HepG2 (cell line): ENCODE results near the gene SRP68. TPM values are rescaled to one million over a fixed set of nuclear protein-coding genes. Genes with fewer than 3 reads are reported as not detected.

Experiments used
- AGO1 ChIP-seq: fragments of 200-400 bp; formaldehyde crosslinking; IDR thresholded peaks from 2 replicates; pipeline ENCODE4 v1.6.1; 2017; ENCODE audit warnings: mild to moderate bottlenecking, low read depth, low read length, moderate library complexity; ENCODE audit not compliant: poor library complexity, severe bottlenecking
- FLYWCH1 ChIP-seq: sonication (generic); formaldehyde crosslinking; IDR thresholded peaks from 2 replicates; pipeline ENCODE4 v1.8.1; 2023; ENCODE audit warnings: mild to moderate bottlenecking, missing genetic modification reagents
- KMT2B ChIP-seq: IDR thresholded peaks from 2 replicates; pipeline ENCODE4 v1.6.1; 2016; ENCODE audit warnings: missing genetic modification reagents, missing compliant biosample characterization
- STAT5B ChIP-seq: sonication (generic); formaldehyde crosslinking; IDR thresholded peaks from 2 replicates; pipeline ENCODE4 v1.4.0; 2020; ENCODE audit warnings: missing genetic modification reagents
- ZFAT ChIP-seq: sonication (generic); formaldehyde crosslinking; conservative IDR thresholded peaks from 2 replicates; pipeline ENCODE4 v1.8.1; 2023; ENCODE audit warnings: missing genetic modification reagents, inconsistent platforms
- ZNF549 ChIP-seq: sonication (generic); formaldehyde crosslinking; IDR thresholded peaks from 2 replicates; pipeline ENCODE4 v1.5.0; 2020; ENCODE audit warnings: missing genetic modification reagents
- ZNF678 ChIP-seq: sonication (generic); formaldehyde crosslinking; IDR thresholded peaks from 2 replicates; pipeline ENCODE4 v1.4.0; 2020; ENCODE audit warnings: mild to moderate bottlenecking, missing genetic modification reagents
- polyA plus RNA-seq, 8 experiments: library from polyadenylated mRNA; depleted of rRNA in 3 of 8; stranded (reverse) in 7 of 8; unstranded in 1 of 8; fragments of >200 nt; fragmentation: Illumina TruSeq in 4 of 8; extraction: Trizol in 4 of 8; gene quantifications; 2 replicates each; pipeline versions ENCODE4 v1.2.1 to v1.2.3, GENCODE V29; 2011 to 2016; ENCODE audit warnings: low read depth in 4 of 8, missing spikeins in 1 of 8, mixed read lengths in 1 of 8; ENCODE audit not compliant: insufficient read depth in 1 of 8
- total RNA-seq, 5 experiments: library from RNA; depleted of rRNA; stranded (reverse); fragments of >200 nt; fragmentation: Illumina TruSeq; extraction: Trizol; gene quantifications; 2 replicates each; pipeline ENCODE4 v1.2.3, GENCODE V29; 2016; ENCODE audit warnings: low read depth in 1 of 5
- TF ChIP-seq, protein P1 (sequence below): sonication (generic); formaldehyde crosslinking; IDR thresholded peaks from 2 replicates; pipeline ENCODE4 v1.4.0; 2020; ENCODE audit warnings: missing genetic modification reagents, borderline replicate concordance
- TF ChIP-seq, protein P2 (sequence below): sonication (generic); formaldehyde crosslinking; IDR thresholded peaks from 2 replicates; pipeline ENCODE4 v1.8.1; 2023; ENCODE audit warnings: missing genetic modification reagents, inconsistent platforms, borderline replicate concordance
- TF ChIP-seq, protein P3 (sequence below): sonication (generic); formaldehyde crosslinking; IDR thresholded peaks from 2 replicates; pipeline ENCODE4 v1.4.0; 2020; ENCODE audit warnings: missing genetic modification reagents
- TF ChIP-seq, protein P4 (sequence below): sonication (generic); formaldehyde crosslinking; IDR thresholded peaks from 2 replicates; pipeline ENCODE4 v1.4.0; 2020; ENCODE audit warnings: missing genetic modification reagents, mild to moderate bottlenecking, borderline replicate concordance
- TF ChIP-seq, protein P5 (sequence below): IDR thresholded peaks from 2 replicates; pipeline ENCODE4 v1.6.1; 2016; ENCODE audit warnings: missing genetic modification reagents, missing compliant biosample characterization
- TF ChIP-seq, protein P6 (sequence below): sonication (generic); formaldehyde crosslinking; IDR thresholded peaks from 2 replicates; pipeline ENCODE4 v1.4.0; 2020; ENCODE audit warnings: missing genetic modification reagents
- TF ChIP-seq, protein P7 (sequence below): sonication (generic); formaldehyde crosslinking; IDR thresholded peaks from 2 replicates; pipeline ENCODE4 v1.5.1; 2020; ENCODE audit warnings: missing genetic modification reagents, mild to moderate bottlenecking, borderline replicate concordance

Gene SRP68
- total and polyA plus RNA-seq, 2 of the 13 experiments (the other 11 are each of a cell fraction or from before 2014, with no cell fraction given) = 39.8 to 74.3 TPM

DNA sequence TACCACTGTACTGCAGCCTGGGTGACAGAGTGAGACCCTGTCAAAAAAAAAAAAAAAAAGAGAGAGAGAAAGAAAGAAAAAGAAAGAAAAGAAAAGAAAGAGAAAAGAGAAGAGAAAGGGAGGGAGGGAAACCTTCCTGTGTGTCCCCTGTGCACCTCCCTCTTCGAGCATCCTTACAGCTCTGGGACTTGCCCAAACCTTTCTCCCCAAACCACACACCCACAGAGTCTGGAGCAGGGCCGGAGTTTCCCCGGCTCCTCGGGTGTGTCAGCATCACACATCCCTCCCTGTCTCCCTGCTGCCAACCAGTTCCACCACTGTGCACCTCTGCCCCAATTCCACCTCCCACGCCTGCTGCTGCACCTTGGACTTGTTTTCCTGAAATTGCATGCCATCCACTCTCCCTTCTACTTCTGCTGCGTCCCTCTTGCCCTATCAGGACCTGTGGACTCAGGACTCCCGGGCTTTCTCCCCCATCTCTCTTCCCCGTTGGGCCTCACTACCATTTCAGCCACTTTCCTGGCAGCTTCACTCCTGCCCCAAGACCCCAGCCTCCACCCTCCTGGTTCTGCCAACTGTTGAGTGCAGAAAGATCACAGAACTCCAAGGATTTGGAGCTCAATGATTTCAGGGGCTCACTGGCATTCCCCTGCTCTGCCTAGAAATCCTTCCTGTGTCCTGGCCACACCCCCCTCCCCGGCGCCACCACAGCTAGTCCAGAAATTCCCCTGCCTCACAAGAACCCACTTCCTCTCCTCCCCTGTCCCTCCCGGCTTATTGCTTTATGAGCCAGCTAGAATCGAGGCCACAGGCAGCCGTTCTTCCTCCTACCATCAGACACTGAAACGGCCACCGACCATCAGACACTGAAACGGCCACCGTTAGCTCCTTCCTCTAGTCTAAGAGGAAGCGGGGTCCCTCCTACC lies 75.4 kb downstream of the SRP68 start (continued):
- TF ChIP-seq, protein P1, sequence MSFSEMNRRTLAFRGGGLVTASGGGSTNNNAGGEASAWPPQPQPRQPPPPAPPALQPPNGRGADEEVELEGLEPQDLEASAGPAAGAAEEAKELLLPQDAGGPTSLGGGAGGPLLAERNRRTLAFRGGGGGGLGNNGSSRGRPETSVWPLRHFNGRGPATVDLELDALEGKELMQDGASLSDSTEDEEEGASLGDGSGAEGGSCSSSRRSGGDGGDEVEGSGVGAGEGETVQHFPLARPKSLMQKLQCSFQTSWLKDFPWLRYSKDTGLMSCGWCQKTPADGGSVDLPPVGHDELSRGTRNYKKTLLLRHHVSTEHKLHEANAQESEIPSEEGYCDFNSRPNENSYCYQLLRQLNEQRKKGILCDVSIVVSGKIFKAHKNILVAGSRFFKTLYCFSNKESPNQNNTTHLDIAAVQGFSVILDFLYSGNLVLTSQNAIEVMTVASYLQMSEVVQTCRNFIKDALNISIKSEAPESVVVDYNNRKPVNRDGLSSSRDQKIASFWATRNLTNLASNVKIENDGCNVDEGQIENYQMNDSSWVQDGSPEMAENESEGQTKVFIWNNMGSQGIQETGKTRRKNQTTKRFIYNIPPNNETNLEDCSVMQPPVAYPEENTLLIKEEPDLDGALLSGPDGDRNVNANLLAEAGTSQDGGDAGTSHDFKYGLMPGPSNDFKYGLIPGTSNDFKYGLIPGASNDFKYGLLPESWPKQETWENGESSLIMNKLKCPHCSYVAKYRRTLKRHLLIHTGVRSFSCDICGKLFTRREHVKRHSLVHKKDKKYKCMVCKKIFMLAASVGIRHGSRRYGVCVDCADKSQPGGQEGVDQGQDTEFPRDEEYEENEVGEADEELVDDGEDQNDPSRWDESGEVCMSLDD (CRISPR knock-in tag) = no peak; the same call in 1 of the 2 replicates
- TF ChIP-seq STAT5B (CRISPR knock-in tag) = no peak
- no peak for TF ChIP-seq ZNF678 (CRISPR knock-in tag)
- no peak for TF ChIP-seq ZFAT (CRISPR knock-in tag)
- TF ChIP-seq, protein P2, sequence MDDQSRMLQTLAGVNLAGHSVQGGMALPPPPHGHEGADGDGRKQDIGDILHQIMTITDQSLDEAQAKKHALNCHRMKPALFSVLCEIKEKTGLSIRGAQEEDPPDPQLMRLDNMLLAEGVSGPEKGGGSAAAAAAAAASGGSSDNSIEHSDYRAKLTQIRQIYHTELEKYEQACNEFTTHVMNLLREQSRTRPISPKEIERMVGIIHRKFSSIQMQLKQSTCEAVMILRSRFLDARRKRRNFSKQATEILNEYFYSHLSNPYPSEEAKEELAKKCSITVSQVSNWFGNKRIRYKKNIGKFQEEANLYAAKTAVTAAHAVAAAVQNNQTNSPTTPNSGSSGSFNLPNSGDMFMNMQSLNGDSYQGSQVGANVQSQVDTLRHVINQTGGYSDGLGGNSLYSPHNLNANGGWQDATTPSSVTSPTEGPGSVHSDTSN (CRISPR knock-in tag) = no peak
- TF ChIP-seq, protein P3, sequence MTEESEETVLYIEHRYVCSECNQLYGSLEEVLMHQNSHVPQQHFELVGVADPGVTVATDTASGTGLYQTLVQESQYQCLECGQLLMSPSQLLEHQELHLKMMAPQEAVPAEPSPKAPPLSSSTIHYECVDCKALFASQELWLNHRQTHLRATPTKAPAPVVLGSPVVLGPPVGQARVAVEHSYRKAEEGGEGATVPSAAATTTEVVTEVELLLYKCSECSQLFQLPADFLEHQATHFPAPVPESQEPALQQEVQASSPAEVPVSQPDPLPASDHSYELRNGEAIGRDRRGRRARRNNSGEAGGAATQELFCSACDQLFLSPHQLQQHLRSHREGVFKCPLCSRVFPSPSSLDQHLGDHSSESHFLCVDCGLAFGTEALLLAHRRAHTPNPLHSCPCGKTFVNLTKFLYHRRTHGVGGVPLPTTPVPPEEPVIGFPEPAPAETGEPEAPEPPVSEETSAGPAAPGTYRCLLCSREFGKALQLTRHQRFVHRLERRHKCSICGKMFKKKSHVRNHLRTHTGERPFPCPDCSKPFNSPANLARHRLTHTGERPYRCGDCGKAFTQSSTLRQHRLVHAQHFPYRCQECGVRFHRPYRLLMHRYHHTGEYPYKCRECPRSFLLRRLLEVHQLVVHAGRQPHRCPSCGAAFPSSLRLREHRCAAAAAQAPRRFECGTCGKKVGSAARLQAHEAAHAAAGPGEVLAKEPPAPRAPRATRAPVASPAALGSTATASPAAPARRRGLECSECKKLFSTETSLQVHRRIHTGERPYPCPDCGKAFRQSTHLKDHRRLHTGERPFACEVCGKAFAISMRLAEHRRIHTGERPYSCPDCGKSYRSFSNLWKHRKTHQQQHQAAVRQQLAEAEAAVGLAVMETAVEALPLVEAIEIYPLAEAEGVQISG (CRISPR knock-in tag) = peak; percentile 83
- 0 out of 2 replicates have a peak, but pooled peaks have one; percentile 30 for TF ChIP-seq ZNF549
- TF ChIP-seq, protein P4, sequence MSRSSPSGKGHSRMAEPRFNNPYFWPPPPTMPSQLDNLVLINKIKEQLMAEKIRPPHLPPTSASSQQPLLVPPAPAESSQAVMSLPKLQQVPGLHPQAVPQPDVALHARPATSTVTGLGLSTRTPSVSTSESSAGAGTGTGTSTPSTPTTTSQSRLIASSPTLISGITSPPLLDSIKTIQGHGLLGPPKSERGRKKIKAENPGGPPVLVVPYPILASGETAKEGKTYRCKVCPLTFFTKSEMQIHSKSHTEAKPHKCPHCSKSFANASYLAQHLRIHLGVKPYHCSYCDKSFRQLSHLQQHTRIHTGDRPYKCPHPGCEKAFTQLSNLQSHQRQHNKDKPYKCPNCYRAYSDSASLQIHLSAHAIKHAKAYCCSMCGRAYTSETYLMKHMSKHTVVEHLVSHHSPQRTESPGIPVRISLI (CRISPR knock-in tag) = peak; percentile 60; the same call in 1 of the 2 replicates
- no peak for TF ChIP-seq FLYWCH1
- TF ChIP-seq KMT2B = no peak; the same call in 1 of the 2 replicates
- TF ChIP-seq, protein P5, sequence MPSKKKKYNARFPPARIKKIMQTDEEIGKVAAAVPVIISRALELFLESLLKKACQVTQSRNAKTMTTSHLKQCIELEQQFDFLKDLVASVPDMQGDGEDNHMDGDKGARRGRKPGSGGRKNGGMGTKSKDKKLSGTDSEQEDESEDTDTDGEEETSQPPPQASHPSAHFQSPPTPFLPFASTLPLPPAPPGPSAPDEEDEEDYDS (CRISPR knock-in tag) = peak; percentile 88
- TF ChIP-seq, protein P6, sequence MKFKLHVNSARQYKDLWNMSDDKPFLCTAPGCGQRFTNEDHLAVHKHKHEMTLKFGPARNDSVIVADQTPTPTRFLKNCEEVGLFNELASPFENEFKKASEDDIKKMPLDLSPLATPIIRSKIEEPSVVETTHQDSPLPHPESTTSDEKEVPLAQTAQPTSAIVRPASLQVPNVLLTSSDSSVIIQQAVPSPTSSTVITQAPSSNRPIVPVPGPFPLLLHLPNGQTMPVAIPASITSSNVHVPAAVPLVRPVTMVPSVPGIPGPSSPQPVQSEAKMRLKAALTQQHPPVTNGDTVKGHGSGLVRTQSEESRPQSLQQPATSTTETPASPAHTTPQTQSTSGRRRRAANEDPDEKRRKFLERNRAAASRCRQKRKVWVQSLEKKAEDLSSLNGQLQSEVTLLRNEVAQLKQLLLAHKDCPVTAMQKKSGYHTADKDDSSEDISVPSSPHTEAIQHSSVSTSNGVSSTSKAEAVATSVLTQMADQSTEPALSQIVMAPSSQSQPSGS (CRISPR knock-in tag) = peak; percentile 77
- no peak for TF ChIP-seq AGO1
- TF ChIP-seq, protein P7, sequence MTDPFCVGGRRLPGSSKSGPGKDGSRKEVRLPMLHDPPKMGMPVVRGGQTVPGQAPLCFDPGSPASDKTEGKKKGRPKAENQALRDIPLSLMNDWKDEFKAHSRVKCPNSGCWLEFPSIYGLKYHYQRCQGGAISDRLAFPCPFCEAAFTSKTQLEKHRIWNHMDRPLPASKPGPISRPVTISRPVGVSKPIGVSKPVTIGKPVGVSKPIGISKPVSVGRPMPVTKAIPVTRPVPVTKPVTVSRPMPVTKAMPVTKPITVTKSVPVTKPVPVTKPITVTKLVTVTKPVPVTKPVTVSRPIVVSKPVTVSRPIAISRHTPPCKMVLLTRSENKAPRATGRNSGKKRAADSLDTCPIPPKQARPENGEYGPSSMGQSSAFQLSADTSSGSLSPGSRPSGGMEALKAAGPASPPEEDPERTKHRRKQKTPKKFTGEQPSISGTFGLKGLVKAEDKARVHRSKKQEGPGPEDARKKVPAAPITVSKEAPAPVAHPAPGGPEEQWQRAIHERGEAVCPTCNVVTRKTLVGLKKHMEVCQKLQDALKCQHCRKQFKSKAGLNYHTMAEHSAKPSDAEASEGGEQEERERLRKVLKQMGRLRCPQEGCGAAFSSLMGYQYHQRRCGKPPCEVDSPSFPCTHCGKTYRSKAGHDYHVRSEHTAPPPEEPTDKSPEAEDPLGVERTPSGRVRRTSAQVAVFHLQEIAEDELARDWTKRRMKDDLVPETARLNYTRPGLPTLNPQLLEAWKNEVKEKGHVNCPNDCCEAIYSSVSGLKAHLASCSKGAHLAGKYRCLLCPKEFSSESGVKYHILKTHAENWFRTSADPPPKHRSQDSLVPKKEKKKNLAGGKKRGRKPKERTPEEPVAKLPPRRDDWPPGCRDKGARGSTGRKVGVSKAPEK = peak; percentile 69; the same call in 1 of the 2 replicates
